SK-N-SH treated with all-trans-retinoic acid at 6 μM for 48 hours (cell line): ENCODE measurements around the gene AHCYL2.

Experiments
- ATAC-seq: fragments of 200-7000 bp; cut with Tn5 transposase; 3 replicates; pipeline ENCODE4 v1.9.1; 2020; ENCODE audit warnings: mild to moderate bottlenecking, moderate library complexity
- ARNTL ChIP-seq: fragments of 450-650 bp; formaldehyde crosslinking; IDR thresholded peaks from 2 replicates; pipeline ENCODE4 v1.5.0; 2020; ENCODE audit warnings: low read depth, mild to moderate bottlenecking, moderate library complexity, borderline replicate concordance
- BACH2 ChIP-seq: fragments of 250-450 bp; sonication (Bioruptor Pico); IDR thresholded peaks from 2 replicates; pipeline ENCODE4 v1.9.0; 2021; ENCODE audit warnings: mild to moderate bottlenecking, borderline replicate concordance
- CREB5 ChIP-seq: fragments of 250-450 bp; sonication (Bioruptor Pico); IDR thresholded peaks from 2 replicates; pipeline ENCODE4 v1.5.1; 2020; ENCODE audit warnings: low read depth, mild to moderate bottlenecking, moderate library complexity
- CSDC2 ChIP-seq: fragments of 250-450 bp; sonication (Bioruptor Pico); IDR thresholded peaks from 2 replicates; pipeline ENCODE4 v1.5.0; 2020; ENCODE audit warnings: mild to moderate bottlenecking, moderate library complexity
- CSRNP3 ChIP-seq: fragments of 250-450 bp; sonication (Bioruptor Pico); IDR thresholded peaks from 2 replicates; pipeline ENCODE4 v1.5.1; 2021; ENCODE audit warnings: mild to moderate bottlenecking, moderate library complexity
- ESRRG ChIP-seq: fragments of 250-450 bp; sonication (Bioruptor Pico); IDR thresholded peaks from 2 replicates; pipeline ENCODE4 v1.6.1; 2021; ENCODE audit warnings: mild to moderate bottlenecking
- GLIS3 ChIP-seq: fragments of 250-450 bp; sonication (Bioruptor Pico); IDR thresholded peaks from 2 replicates; pipeline ENCODE4 v1.5.0; 2020; ENCODE audit warnings: mild to moderate bottlenecking, moderate library complexity
- ISL1 ChIP-seq: fragments of 250-450 bp; sonication (Bioruptor Pico); IDR thresholded peaks from 2 replicates; pipeline ENCODE4 v2.1.2; 2022; ENCODE audit warnings: mild to moderate bottlenecking, moderate library complexity
- OSR1 ChIP-seq: fragments of 250-450 bp; sonication (Bioruptor Pico); IDR thresholded peaks from 2 replicates; pipeline ENCODE4 v1.8.0; 2022; ENCODE audit warnings: moderate library complexity, mild to moderate bottlenecking, inconsistent platforms
- PATZ1 ChIP-seq: fragments of 250-450 bp; sonication (Bioruptor Pico); IDR thresholded peaks from 2 replicates; pipeline ENCODE4 v1.8.0; 2020; ENCODE audit warnings: mild to moderate bottlenecking, moderate library complexity, borderline replicate concordance
- POU6F1 ChIP-seq: fragments of 250-450 bp; sonication (Bioruptor Pico); IDR thresholded peaks from 2 replicates; pipeline ENCODE4 v1.8.0; 2021; ENCODE audit warnings: low read depth, mild to moderate bottlenecking, moderate library complexity, borderline replicate concordance
- PPARA ChIP-seq: fragments of 250-450 bp; sonication (Bioruptor Pico); IDR thresholded peaks from 2 replicates; pipeline ENCODE4 v1.5.0; 2020; ENCODE audit warnings: mild to moderate bottlenecking, borderline replicate concordance
- RARB ChIP-seq: fragments of 250-450 bp; sonication (Bioruptor Pico); IDR thresholded peaks from 2 replicates; pipeline ENCODE4 v1.8.0; 2021; ENCODE audit warnings: mild to moderate bottlenecking, moderate library complexity
- TCF4 ChIP-seq: fragments of 250-450 bp; sonication (Bioruptor Pico); IDR thresholded peaks from 2 replicates; pipeline ENCODE4 v1.8.0; 2021; ENCODE audit warnings: mild to moderate bottlenecking, moderate library complexity, borderline replicate concordance
- TOX ChIP-seq: fragments of 250-450 bp; sonication (Bioruptor Pico); IDR thresholded peaks from 2 replicates; pipeline ENCODE4 v1.8.0; 2021; ENCODE audit warnings: mild to moderate bottlenecking, moderate library complexity, borderline replicate concordance
- ZC3H10 ChIP-seq: fragments of 250-450 bp; sonication (Bioruptor Pico); IDR thresholded peaks from 2 replicates; pipeline ENCODE4 v1.5.1; 2021; ENCODE audit warnings: mild to moderate bottlenecking, moderate library complexity
- ZFP3 ChIP-seq: fragments of 250-450 bp; sonication (Bioruptor Pico); IDR thresholded peaks from 2 replicates; pipeline ENCODE4 v1.5.0; 2020; ENCODE audit warnings: mild to moderate bottlenecking, moderate library complexity
- ZFP30 ChIP-seq: fragments of 450-650 bp; formaldehyde crosslinking; IDR thresholded peaks from 2 replicates; pipeline ENCODE4 v1.5.0; 2022; ENCODE audit warnings: mild to moderate bottlenecking, moderate library complexity
- ZNF565 ChIP-seq: fragments of 450-650 bp; formaldehyde crosslinking; conservative IDR thresholded peaks from 2 replicates; pipeline ENCODE4 v1.5.0; 2020; ENCODE audit warnings: low read depth, mild to moderate bottlenecking, moderate library complexity
- ZNF70 ChIP-seq: fragments of 450-650 bp; formaldehyde crosslinking; IDR thresholded peaks from 2 replicates; pipeline ENCODE4 v1.5.0; 2020; ENCODE audit warnings: mild to moderate bottlenecking, moderate library complexity
- ZNF8 ChIP-seq: fragments of 450-650 bp; formaldehyde crosslinking; IDR thresholded peaks from 2 replicates; pipeline ENCODE4 v1.5.0; 2020; ENCODE audit warnings: mild to moderate bottlenecking, moderate library complexity

AHCYL2 gene

GRCh38 chr7:129225931-129226572, 1.2 kb downstream of the AHCYL2 start (continued):
- TF ChIP-seq ZC3H10 (CRISPR knock-in tag): no peak
- TF ChIP-seq ZFP30 (CRISPR knock-in tag): no peak
- no peak for TF ChIP-seq GLIS3

GRCh38 chr7:129227646-129228578, 3.1 kb downstream of the AHCYL2 start:
- ATAC-seq: no peak

GRCh38 chr7:129228633-129229032, 3.8 kb downstream of the AHCYL2 start:
- no peak for ATAC-seq
- no peak for TF ChIP-seq PPARA (CRISPR knock-in tag)
- TF ChIP-seq ESRRG: no peak
- TF ChIP-seq BACH2 (CRISPR knock-in tag): no peak
- TF ChIP-seq OSR1 (CRISPR knock-in tag): no peak
- no peak for TF ChIP-seq CREB5 (CRISPR knock-in tag)
- no peak for TF ChIP-seq CSRNP3 (CRISPR knock-in tag)
- no peak for TF ChIP-seq ARNTL

More at GRCh38 chr7:129227646-129228578, 3.1 kb downstream of the AHCYL2 start:
- TF ChIP-seq RARB (CRISPR knock-in tag) (no peak), ISL1 (CRISPR knock-in tag) (no peak), ESRRG (no peak), ZNF70 (CRISPR knock-in tag) (no peak), ZFP30 (CRISPR knock-in tag) (no peak), ARNTL (no peak), PPARA (CRISPR knock-in tag) (no peak), ZNF565 (CRISPR knock-in tag) (no peak), TOX (no peak), ZNF8 (no peak)
- TF ChIP-seq, all 23 proteins: peak for 0

GRCh38 chr7:129231666-129232065, 6.8 kb downstream of the AHCYL2 start:
- no peak for TF ChIP-seq ZNF565 (CRISPR knock-in tag)
- TF ChIP-seq TOX: no peak
- TF ChIP-seq RARB (CRISPR knock-in tag): no peak
- no peak for TF ChIP-seq CSDC2 (CRISPR knock-in tag)
- TF ChIP-seq ESRRG: no peak
- no peak for TF ChIP-seq PPARA (CRISPR knock-in tag)
- TF ChIP-seq GLIS3: no peak
- TF ChIP-seq CREB5 (CRISPR knock-in tag): no peak
- TF ChIP-seq TCF4: no peak
- no peak for TF ChIP-seq ZNF8
- no peak for TF ChIP-seq ISL1 (CRISPR knock-in tag)
- TF ChIP-seq ZC3H10 (CRISPR knock-in tag): no peak
- no peak for TF ChIP-seq CSRNP3 (CRISPR knock-in tag)
- no peak for ATAC-seq

- ATAC-seq: no peak
- TF ChIP-seq BACH2 (CRISPR knock-in tag) (no peak), ZFP30 (CRISPR knock-in tag) (no peak), ZNF70 (CRISPR knock-in tag) (no peak), PPARA (CRISPR knock-in tag) (no peak), PATZ1 (CRISPR knock-in tag) (no peak), ISL1 (CRISPR knock-in tag) (no peak), POU6F1 (CRISPR knock-in tag) (no peak), ARNTL (no peak), CSRNP3 (CRISPR knock-in tag) (no peak), ZFP3 (CRISPR knock-in tag) (no peak)
Observed at GRCh38 chr7:129238546-129238945, 13.7 kb downstream of the AHCYL2 start.
